Stomach (tissue), 9 donors: ENCODE results near the gene SLC35B2. TPM values are rescaled to one million over a fixed set of nuclear protein-coding genes. Genes with fewer than 3 reads are reported as not detected.

ENCODE experiments used
- DNase-seq, 2 donors: peaks; one replicate each; pipeline versions ENCODE4 v3.0.0 to v3.0.0-alpha.2; 2013 to 2019
- H3K27ac ChIP-seq, 5 donors: fragments of 200-600 bp in 4 of 5; sonication (generic) in 4 of 5; one replicate each; pipeline ENCODE4 v1.5.1; 2013 to 2019; ENCODE audit warnings: mild to moderate bottlenecking in 1 of 5, moderate library complexity in 1 of 5
- H3K27me3 ChIP-seq, 3 donors: fragments of 200-600 bp; sonication (generic); one replicate each; pipeline ENCODE4 v1.5.1; 2017 to 2019; ENCODE audit warnings: mixed run types in 1 of 3
- H3K36me3 ChIP-seq, 4 donors: fragments of 200-600 bp; sonication (generic); 1 replicate in 3 of 4; 2 replicates in 1 of 4; pipeline ENCODE4 v1.5.1; 2016 to 2019
- H3K4me1 ChIP-seq, 4 donors: fragments of 200-600 bp; sonication (generic); one replicate each; pipeline ENCODE4 v1.5.1; 2016 to 2019
- H3K4me3 ChIP-seq, 4 donors: fragments of 200-600 bp; sonication (generic) in 3 of 4; one replicate each; pipeline ENCODE4 v1.5.1; 2016 to 2019; ENCODE audit warnings: mild to moderate bottlenecking in 1 of 4
- H3K9me3 ChIP-seq, 4 donors: fragments of 200-600 bp; sonication (generic); one replicate each; pipeline ENCODE4 v1.5.1; 2016 to 2019
- EP300 ChIP-seq: sonication (generic); formaldehyde crosslinking; IDR thresholded peaks from one replicate; pipeline ENCODE4 v1.6.1; 2017; ENCODE audit warnings: antibody characterized with exemption
- POLR2A ChIP-seq, 4 donors: fragments of 450-650 bp; IDR thresholded peaks; one replicate each; pipeline ENCODE4 v1.6.1; 2016; ENCODE audit warnings: antibody characterized with exemption in 4 of 4, control low read depth in 2 of 4, mild to moderate bottlenecking in 1 of 4, moderate library complexity in 1 of 4
- POLR2AphosphoS5 ChIP-seq, 3 donors: sonication (generic); formaldehyde crosslinking; IDR thresholded peaks; one replicate each; pipeline ENCODE4 v1.6.1; 2016; ENCODE audit warnings: antibody characterized with exemption in 3 of 3
- WGBS, 5 donors: extraction: QIAGEN DNeasy Blood & Tissue Kit in 3 of 5; methylation state at CpG; one replicate each; pipeline versions ENCODE4 v1.1.5 to v1.1.7; 2013 to 2018; 5-methylcytosine and 5-hydroxymethylcytosine counted together
- intact Hi-C: fragments of 100-400 bp; cut with DNase I; formaldehyde crosslinking; loops from one replicate; pipeline ENCODE4 v1.15.1; 2023; ENCODE audit warnings: low total_unique reads
- polyA plus RNA-seq, 3 donors: library from polyadenylated mRNA; stranded (reverse); fragments of 200-250 nt; gene quantifications; one replicate each; pipeline ENCODE4 v1.2.3, GENCODE V29; 2013
- total RNA-seq, 5 donors: library from RNA; depleted of rRNA; stranded (reverse); fragments of >200 nt; gene quantifications; one replicate each; pipeline versions ENCODE4 v1.1.0 to v1.2.3, GENCODE V29; 2014 to 2016
- TF ChIP-seq, protein P1 (sequence below), 7 experiments: fragments of 450-650 bp in 4 of 7; fragments of 200-600 bp in 3 of 7; sonication (generic) in 3 of 7; IDR thresholded peaks; one replicate each; pipeline ENCODE4 v1.5.1; 2016 to 2019; ENCODE audit warnings: antibody characterized with exemption in 7 of 7, control low read depth in 2 of 7, mild to moderate bottlenecking in 1 of 7
- donor health status: healthy with polysubstance abuse.
- donor health status: Bipolar disorder and iron deficiency.
- donor health status: healthy.

Gene SLC35B2
- total and polyA plus RNA-seq, 8 donors: 1.4 to 60.1 (median 16.9) TPM

DNA sequence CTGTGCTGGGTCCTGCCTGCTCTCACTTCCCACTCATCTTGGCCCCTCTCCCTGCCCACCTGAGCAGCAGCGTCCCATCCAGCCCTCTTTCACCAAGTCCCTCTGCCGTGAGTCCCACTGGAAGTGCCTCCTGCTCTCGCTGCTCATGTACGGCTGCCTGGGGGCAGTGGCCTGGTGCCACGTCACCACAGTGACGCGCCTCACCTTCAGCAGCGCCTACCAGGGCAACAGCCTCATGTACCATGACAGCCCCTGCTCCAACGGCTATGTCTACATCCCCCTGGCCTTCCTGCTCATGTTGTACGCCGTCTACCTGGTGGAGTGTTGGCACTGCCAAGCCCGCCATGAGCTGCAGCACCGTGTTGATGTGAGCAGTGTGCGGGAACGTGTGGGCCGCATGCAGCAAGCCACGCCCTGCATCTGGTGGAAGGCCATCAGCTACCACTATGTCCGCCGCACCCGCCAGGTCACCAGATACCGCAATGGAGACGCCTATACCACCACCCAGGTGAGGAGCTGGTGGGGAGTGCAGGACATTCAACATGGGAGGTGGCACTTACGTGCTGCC is 15.8 kb upstream of the SLC35B2 start:
- no peak overlapping the region for H3K27ac ChIP-seq
- intact Hi-C loops: no loop called here
- WGBS, 5 donors: 79 to 87% (median 83%) methylated on average over 20 to 23 of the region's 23 CpGs
- H3K4me3 ChIP-seq: no peak overlapping the region
- no peak for TF ChIP-seq POLR2AphosphoS5 (IDR thresholded peaks at IDR 0.05)
- TF ChIP-seq, protein P1, sequence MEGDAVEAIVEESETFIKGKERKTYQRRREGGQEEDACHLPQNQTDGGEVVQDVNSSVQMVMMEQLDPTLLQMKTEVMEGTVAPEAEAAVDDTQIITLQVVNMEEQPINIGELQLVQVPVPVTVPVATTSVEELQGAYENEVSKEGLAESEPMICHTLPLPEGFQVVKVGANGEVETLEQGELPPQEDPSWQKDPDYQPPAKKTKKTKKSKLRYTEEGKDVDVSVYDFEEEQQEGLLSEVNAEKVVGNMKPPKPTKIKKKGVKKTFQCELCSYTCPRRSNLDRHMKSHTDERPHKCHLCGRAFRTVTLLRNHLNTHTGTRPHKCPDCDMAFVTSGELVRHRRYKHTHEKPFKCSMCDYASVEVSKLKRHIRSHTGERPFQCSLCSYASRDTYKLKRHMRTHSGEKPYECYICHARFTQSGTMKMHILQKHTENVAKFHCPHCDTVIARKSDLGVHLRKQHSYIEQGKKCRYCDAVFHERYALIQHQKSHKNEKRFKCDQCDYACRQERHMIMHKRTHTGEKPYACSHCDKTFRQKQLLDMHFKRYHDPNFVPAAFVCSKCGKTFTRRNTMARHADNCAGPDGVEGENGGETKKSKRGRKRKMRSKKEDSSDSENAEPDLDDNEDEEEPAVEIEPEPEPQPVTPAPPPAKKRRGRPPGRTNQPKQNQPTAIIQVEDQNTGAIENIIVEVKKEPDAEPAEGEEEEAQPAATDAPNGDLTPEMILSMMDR (IDR thresholded peaks at IDR 0.05): no peak
- TF ChIP-seq EP300: no peak
- no peak for TF ChIP-seq POLR2A (IDR thresholded peaks at IDR 0.05)
- H3K4me1 ChIP-seq: peaks cover 19 to 28% (median 25%) of the 10 kb centered on the region in 4 donors
- no peaks in the 10 kb centered on the region for H3K36me3 ChIP-seq
- H3K27me3 ChIP-seq: peaks cover 4 to 100% (median 85%) of the 10 kb centered on the region in 3 donors
- no peak for DNase-seq
- H3K9me3 ChIP-seq: no peaks in the 10 kb centered on the region

DNA sequence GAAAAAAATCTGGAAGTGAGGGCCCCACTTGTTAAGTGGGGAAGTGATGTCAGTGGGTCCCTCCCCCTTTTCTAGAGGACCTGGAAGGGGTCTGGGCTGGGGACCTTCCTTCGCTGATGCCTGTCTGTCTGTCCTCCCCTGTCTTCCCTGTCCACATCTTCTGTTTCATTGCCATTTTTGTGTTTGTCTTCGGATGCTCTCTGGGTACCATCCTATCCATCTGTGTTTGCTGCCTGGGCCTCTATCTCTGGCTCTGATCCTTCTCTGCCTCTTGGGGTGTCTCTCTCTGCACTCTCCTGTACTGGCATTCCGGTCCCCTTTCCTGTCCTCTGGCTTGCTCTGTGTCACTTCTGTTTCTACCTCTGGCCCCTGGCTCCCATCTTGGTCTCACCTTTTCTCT is 15.2 kb upstream of the SLC35B2 start:
- intact Hi-C loops: no loop called here
- H3K4me3 ChIP-seq: no peak overlapping the region
- WGBS, 5 donors: 81 to 84% (median 83%) methylated on average over 3 of the region's 3 CpGs
- no peaks in the 10 kb centered on the region for H3K9me3 ChIP-seq
- TF ChIP-seq POLR2AphosphoS5 (IDR thresholded peaks at IDR 0.05) (no peak), POLR2A (IDR thresholded peaks at IDR 0.05) (no peak), EP300 (no peak)
- TF ChIP-seq, protein P1 (IDR thresholded peaks at IDR 0.05): no peak
- H3K27ac ChIP-seq: no peak overlapping the region
- no peaks in the 10 kb centered on the region for H3K36me3 ChIP-seq
- peaks cover 19 to 28% (median 25%) of the 10 kb centered on the region in 4 donors for H3K4me1 ChIP-seq
- peaks cover 4 to 97% (median 80%) of the 10 kb centered on the region in 3 donors for H3K27me3 ChIP-seq
- DNase-seq: no peak

DNA sequence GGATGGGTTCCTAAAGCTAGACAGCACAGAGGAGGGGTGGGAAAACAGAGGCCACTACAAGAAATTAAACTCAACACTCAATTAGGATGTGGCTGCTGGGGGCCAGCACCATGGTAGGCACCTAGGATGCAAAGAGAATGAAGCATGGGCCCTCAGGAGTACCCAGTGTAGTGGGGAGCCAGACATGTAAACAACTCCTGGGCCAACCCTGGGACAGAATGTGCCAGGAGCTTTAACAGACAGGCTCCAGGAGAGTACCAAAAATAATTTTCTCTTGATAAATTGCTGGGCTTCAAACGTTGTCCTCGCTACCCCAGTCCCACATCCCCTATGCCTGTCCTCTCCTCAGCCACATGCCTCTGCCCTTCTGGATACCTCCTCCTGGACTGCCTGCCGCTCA is 14.6 kb upstream of the SLC35B2 start:
- DNase-seq: no peak
- Histone ChIP-seq H3K4me1 (peaks cover 19 to 28% (median 25%) of the 10 kb centered on the region in 4 donors), H3K9me3 (no peaks in the 10 kb centered on the region), H3K36me3 (no peaks in the 10 kb centered on the region), H3K27me3 (peaks cover 4 to 91% (median 74%) of the 10 kb centered on the region in 3 donors), H3K4me3 (no peak overlapping the region), H3K27ac (no peak overlapping the region)
- TF ChIP-seq POLR2AphosphoS5 (IDR thresholded peaks at IDR 0.05) (no peak), EP300 (no peak), POLR2A (IDR thresholded peaks at IDR 0.05) (no peak)
- TF ChIP-seq, protein P1 (IDR thresholded peaks at IDR 0.05): no peak
- WGBS, 5 donors: 49 to 79% (median 58%) methylated on average over 3 of the region's 3 CpGs
- intact Hi-C loops: no loop called here

DNA sequence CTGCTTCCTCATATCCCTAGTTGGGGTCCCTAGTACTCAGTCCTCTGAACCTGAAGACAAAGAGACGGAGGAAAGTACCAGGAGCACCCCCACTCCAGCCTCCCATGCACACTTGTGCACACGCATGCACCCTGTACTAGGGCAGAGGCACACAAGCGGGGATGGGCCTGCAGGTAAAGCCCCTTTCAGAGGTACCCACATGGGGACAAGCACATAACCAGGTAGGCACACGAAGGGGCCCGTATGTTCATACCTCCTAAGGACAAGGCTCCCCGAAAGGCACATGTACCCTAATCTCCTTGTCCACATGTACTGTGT is 14.0 kb upstream of the SLC35B2 start:
- WGBS, 5 donors: 76 to 87% (median 82%) methylated on average over 4 to 6 of the region's 6 CpGs
- no peak overlapping the region for H3K27ac ChIP-seq
- no peaks in the 10 kb centered on the region for H3K36me3 ChIP-seq
- peak overlapping the region in 1 of 4 donors; percentile 58 for H3K4me3 ChIP-seq
- no peak for TF ChIP-seq POLR2A (IDR thresholded peaks at IDR 0.05)
- TF ChIP-seq EP300: no peak
- no peak for TF ChIP-seq POLR2AphosphoS5 (IDR thresholded peaks at IDR 0.05)
- TF ChIP-seq, protein P1 (IDR thresholded peaks at IDR 0.05): no peak
- no peaks in the 10 kb centered on the region for H3K9me3 ChIP-seq
- peaks cover 4 to 86% (median 69%) of the 10 kb centered on the region in 3 donors for H3K27me3 ChIP-seq
- DNase-seq: no peak
- intact Hi-C loops: no loop called here
- H3K4me1 ChIP-seq: peaks cover 18 to 26% (median 22%) of the 10 kb centered on the region in 4 donors
